T-helper 2 cell treated with Interferon-gamma antibody and Interleukin-4, amounts not matched to agents 100 ng/mL and 5 ng/mL, for 36 hours (primary cell): ENCODE results near the gene ADAMTS15. TPM values are rescaled to one million over a fixed set of nuclear protein-coding genes. Genes with fewer than 3 reads are reported as not detected.

Source experiments
- intact Hi-C: fragments of 100-400 bp; cut with micrococcal nuclease; formaldehyde crosslinking; loops from one replicate; pipeline ENCODE4 v1.15.1; 2023
- total RNA-seq: library from RNA; stranded (reverse); gene quantifications from 2 replicates; pipeline ENCODE4 v1.2.3, GENCODE V29; 2022

The ADAMTS15 gene
- total RNA-seq, 1 donor from 2014 or later = 0.02 TPM

DNA sequence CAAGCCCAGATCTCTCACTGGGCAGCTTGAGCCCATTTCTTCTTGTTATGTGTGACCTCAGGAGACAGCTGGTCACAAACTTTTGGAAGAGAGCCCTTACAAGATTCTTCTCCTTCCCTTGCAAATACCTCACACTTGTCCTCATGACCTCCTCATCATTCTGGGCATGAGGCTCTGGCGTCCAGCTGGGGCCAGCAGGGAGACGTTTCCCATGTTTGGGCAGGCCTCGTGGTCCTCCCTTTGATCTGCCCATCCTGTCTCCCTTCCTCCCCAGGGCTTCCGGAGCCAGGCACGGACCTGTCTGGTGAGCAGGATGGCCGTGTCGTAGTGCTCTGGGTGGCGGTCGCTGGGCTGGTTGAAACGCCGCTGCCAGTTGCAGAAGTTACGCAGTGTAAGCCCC, 29.7 kb upstream of the ADAMTS15 start:
- intact Hi-C loops = no loop called here

DNA sequence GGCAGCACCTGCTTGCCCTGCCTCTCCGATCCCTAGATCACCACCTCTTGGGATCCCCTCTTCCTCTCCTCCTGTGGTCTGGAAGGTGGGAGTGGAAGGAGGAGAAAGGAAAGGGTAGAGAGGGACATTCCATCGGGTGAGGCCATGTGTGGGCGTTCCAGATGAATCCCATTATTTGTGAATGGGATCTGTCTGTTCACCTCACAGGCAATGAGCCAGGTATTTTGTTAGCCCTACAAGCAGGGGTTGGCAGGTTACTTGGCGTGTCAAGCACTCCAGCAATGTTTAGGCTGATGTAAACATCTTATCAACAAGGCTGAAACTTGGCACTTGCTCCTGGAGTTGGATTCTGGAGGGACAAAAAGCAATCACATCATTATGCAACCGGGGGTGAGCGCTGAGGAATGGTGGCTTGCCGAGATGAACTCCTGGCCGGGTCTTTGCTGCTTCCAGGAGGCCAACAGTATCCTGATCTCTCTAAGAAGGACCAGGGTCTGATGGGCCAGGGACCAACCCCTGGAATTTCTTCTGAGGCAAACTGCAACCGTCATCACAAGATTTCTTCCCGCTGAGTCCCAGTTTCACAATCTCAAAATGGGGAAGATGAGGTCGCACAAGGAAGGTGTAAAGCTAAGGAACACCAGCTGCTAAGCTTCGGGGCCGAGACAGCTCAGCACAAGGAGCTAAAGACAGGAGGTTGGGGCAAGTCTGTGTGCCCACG, 27.8 kb upstream of the ADAMTS15 start:
- intact Hi-C loops = no loop called here

DNA sequence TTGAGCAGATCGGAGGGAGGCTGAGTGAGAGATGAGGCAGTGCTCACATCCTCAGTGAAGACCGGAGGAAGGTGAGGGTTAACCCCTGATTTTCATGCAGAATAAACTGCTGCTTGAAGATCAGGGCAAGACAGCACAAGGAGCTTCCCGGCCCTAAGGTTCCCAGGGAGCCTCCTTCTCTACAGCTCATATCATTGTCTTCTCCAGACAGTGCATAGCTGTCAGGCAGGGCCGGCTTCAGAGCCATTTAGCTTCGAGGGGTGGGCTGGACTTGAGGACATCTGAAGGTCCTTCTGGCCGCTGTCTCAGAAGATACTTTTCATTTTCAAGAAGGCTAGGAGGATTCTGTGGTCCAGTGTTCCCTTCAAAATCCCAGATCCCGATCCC, 27.3 kb upstream of the ADAMTS15 start:
- intact Hi-C loops = no loop called here

DNA sequence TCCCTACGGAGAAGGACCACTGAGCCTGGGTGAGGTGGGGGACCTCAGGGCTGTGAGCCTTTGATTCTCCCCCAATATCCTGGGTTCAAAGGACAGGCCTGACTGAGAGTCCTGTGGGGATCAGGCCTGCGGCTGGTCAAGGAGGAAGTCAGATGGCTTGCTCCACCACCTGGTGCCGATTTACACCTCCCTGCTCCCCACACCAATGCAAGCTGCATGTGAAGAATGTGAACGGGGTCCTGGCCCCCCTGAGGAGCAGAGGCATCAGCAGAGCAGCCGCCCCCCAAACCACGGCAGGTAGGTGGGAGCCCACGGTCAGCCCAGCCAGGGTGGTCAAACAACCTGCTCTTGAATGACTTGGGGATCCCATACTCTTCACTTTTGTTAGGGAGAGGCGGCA, 26.7 kb upstream of the ADAMTS15 start:
- intact Hi-C loops = no loop called here

DNA sequence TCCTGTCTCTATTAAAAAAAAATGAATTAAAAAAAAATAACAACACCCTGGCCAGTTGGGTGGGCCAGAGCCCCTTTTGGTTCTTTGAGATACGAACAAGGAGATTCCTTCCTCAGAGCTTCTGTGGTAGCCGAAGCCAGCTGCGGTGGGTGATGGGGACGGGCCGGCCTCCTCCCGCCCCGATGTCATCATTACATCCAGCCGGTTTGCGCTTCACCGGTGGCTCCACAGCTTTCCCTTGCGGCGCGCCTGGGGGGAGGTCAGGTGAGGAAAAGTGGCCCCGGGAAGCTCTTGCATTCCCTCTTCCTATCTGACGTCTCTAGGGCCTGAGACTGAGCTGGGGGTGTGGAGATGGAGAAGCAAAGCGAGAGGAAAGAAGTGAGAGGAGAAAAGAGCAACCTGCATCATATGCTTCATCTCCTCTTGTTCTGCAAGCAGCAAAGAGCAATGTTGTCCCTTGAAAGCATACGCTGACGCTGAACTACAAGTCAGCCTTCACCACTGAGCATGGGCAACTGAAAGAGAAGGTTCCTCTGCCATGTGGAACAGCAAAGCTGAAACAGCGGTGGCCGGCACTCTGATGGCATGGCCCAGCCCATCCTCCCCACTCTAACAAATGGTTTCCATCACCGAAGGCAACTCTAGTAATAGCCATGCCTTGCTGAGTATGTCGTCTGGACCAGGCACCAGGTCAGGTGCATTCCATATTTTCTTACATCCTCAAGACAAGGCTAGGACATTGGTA, 26.0 kb upstream of the ADAMTS15 start:
- intact Hi-C loops = no loop called here

DNA sequence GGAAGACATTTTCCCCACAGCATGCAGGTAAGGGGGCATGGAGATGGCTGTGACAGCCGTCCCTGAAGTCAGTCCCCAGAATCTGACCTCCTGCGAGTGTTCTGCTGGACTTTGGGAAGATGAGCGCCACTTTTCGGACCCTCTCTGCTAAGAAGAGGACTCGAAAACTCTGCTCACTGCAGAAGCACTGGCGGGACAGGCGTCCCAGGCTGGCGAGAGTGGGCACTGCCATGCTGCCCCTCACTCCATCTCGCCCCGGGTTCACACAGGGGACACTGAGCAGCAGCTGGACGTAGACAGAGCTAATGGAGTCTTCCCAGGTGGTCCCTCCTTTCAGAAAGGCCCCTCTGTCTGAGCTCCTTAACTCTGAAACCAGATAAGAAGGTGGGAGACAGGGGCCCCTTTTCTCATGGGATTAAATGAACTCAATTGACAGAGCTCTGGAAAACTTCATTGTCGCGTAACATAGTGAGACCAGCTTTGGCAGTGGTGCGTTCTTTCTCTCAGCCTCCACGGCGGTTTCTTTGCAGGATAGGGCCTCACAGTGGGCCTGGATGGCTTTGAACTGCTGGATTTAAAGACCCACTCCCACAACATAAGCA, 24.8 kb upstream of the ADAMTS15 start:
- intact Hi-C loops = no loop called here

DNA sequence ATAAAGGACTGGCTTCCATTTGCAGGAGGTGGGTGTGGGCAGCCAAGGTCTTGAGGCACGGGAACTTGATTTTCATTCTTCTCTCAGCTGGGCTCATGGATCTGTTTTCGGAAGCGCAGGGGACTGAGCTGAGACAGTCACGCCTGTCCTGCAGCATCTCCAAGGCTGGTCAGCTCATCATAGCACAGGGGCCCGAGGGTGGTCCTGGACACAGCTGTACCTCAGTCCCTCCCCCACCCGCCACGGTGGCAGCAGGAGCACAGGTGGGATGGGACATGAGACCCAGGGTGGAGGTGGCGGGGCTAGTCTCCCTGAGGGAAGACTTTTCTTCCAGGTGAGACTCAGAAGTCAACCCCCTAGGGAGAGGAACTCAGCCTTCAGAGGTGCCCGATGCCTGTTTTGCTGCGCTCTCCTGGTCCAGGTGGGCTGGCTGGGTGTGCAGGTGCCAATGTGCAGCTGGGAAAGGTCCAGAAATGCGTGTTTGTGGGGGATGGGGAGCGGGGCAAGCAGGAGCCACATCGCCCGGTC, 23.8 kb upstream of the ADAMTS15 start:
- intact Hi-C loops = no loop called here

DNA sequence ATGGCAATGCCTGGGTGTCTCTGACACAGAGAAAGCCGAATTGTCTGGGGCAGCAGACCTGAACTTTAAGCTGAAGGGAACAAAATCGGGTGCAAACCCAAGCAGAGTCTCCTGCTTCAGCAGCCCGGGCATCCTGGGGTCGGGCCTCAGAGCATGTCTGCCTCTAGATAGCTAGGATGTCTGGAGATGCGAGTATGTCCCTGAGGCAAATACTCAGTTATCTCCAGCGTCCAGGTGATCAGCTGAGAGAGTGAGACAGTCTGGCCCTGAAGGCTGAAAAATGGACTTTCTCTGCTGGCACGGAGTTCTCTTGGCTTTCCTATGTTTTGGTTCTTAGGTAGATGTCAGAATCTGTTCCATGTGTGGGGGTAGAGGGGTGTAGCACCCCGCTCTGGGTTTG, 23.3 kb upstream of the ADAMTS15 start:
- intact Hi-C loops = no loop called here

DNA sequence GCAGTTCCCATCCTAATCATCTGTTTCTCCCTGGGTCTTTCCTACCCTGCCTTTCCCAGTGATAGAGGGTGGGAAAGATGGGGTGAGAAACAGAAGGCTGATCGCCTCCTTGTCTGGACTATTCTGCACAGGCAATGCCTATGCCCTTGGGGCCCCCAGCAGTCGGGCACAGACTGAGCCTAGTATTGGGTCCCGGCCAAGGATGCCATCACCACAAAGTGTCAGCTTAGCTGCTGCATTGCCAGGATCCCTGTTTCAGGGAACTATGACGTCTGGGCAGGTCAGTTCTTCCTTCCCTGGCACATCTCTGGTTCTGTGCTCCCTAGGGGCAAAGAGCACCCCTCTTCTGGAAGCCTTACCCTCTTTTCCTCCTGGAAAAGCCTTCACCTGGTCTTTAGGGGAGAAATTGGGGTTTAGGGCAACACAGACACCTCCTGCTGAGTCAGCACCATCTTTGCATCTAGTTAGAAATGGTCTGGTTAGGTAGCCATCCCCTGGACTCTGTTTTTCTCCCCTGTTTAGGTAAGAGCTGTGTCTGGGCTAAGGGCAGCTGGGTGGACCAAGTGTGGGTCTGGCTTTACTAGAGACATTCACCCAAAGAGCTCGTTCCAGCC, 22.1 kb upstream of the ADAMTS15 start:
- intact Hi-C loops = no loop called here

DNA sequence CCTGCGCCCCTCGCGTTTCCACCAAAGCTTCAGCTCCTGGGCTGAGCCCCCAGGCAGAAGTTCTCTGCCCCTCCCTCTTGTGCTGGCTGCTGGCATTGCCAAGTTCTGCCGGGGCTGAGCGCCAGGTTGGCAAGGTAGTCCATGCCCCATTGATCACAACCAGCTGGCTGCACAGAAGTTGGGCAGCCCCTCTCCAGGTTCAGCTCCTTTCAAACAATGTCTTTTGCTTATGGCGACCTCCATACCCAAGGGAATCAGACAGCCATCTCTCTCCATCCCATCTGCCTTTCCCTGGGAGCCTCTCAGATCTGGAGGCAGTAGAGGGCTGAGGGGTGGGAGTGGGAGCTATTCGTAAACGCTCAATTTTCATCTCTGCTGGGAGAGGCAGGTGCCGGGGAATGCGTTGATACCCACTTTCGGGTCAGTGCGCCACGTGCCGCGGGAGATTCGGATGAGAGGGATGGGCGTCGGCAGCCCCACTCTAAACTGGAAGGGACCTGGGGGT, 21.6 kb upstream of the ADAMTS15 start:
- intact Hi-C loops = no loop called here

DNA sequence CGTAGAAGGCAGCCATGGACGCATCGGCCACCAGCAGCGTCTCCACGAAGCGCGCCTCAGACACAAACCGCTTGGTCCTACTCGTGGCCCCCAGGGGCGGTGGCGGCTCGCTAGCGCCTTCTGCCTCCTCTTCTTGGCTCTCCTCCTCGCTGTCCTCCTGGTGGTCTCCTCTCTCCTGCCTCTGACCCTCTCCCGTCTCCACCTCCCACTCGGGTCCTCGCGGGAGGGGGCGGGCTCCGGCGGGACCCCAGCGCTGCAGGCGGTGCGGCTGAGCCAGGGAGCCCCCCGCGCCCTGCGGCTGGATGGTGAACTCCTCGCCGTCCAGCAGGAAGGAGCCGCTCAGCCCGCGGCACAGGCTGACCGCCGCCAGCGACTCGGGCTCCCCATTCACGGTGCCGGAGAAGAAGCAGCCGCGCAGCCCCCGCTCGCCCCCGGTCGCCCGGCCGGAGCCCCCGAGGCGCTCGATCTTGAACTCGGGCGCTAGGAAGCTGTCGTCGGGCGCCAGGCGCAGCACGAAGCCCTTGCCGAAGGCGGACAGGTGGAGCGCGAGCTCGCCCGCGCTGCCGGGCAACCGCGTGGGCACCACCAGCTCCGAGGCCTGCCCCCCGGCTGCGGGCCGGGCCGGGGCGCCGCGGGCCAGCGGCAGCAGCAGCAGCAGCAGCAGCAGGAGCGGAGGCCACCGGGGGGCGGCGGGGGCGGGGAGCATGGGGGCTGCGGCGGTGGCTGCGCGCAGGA, 20.7 kb upstream of the ADAMTS15 start:
- intact Hi-C loops = no loop called here

DNA sequence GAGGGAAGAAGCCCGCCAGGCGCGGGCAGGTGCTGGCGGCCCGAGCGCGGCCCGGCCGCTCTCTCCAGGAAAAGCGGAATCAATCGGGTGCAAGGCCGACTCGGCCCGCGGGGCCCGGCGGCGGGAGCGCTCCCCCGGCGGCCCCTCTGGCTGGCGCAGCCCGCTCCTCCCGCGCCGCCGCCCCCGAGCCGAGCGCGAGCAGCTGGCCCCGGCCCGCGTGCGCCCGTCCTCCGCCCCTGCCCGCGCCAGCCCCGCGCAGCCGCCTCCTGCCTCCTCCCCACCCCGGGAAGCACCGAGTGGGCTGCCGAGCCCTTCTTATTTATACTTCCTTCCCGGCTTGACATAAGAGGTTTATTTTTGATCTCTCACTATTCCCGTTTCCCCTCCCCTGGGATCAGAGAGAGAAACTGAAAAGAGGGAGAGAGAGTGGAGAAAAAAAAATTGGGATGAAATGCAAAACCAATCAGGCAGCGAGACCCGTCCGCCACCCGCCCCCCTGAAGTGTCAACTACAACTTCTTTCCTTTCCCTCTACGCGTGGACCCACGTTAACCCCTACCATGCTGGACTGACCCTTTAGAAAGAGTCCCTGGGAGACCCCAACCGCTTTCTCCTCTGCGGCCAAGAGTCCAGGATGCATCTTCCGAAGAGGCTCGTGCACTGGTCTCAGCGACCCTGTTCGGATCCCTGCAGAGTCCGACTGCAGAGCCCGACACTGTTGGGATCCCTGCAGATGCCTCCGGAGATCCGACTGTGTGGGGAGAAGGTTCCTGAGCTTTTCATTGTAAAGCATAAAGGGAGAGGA, 19.9 kb upstream of the ADAMTS15 start, which contains the start of gene ADAMTS8:
Gene ADAMTS8, minus strand, starts transcription at position 294 of the 804 bp plus-strand sequence. CDS start 323 bp downstream, outside the sequence.
- intact Hi-C loops = no loop called here

DNA sequence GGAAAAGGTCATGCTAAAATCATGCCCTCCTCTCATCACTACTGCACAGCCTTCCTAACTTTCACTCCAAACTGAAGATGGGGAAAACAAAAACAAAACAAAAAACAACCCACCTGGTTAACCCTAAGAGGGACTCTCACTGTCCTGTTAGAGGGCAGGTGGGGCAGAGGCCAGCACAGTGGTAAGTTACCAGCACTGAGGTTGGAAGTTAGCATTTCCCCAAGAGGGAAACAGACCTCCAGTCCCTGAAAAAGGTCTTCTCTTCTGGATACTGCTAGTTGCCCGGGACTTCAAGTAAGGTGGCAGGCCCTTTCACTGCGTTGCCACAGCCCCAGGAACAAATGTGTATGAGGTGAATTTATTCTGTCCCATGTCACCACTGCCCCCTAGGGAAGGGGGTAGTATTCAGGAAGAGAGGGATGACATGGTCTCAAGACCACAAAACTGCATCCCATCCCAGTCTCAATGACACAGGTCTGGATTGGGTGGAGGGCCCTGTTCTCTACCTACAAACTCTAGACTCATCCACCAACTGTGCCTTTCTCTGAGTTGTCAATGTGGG, 19.2 kb upstream of the ADAMTS15 start:
- intact Hi-C loops = no loop called here

DNA sequence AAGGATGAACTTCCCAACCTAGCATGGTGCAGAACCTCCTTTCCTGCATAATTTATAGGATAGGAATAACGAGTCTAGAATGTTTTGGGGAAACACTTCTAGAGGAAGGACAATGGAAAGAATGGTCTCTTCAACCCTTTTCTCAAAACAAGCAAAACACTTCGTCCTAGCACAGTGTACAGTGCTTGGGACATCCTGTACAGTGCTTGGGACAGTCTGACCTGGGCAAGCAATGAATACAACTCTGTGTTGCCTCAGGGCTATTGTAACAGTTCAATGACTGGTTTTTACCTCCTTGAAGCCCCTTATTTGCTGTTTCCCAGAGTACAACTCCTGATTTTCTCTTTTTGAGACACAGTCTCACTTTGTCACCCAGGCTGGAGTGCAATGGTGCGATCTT, 18.5 kb upstream of the ADAMTS15 start:
- intact Hi-C loops = loop anchor here (5.0 kb wide), 1 partner anchor 487 kb away; the partner anchor contains the start of gene SNX19

DNA sequence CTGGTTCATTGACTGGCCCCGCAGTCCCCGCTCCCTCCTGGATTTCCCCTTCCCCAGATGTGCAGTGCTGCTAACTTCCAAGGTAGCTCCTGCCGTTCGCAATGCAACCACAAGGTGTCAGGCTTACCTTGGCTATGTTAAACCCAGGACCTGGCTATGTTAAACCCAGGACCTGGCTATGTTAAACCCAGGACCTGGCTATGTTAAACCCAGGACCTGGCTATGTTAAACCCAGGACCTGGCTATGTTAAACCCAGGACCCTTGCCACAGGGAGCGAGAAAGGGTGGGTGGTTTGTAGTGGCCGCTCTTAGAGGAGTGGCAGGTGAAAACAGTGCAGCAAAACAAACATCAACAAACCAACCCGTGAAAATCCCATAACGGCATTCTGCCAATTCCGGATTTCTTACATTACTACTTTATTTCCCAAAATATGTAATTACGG, 17.1 kb upstream of the ADAMTS15 start:
- intact Hi-C loops = loop anchor here (1.0 to 5.0 kb wide), 2 partner anchors 218 to 486 kb away; partner anchors contain the start of gene SNX19

DNA sequence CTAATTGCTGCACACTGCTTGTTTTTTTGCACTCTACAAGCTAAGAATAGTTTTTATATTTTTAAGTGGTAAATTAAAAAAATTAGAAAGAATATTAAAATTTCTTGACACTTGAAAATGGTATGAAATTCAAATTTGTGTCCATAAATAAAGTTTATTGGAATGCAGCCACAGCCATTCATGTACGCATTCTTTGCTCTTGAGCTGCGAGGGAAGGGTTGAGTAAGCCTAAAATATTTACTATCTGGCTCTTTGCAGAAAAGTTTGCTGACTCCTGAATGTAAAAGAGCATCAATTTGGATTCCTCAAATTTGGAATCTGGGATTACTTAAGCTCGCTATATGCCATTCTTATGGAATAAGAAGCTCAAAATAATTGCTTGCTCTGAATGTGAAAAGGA, 16.6 kb upstream of the ADAMTS15 start:
- intact Hi-C loops = loop anchor here (1.0 to 5.0 kb wide), 2 partner anchors 218 to 486 kb away; partner anchors contain the start of gene SNX19

DNA sequence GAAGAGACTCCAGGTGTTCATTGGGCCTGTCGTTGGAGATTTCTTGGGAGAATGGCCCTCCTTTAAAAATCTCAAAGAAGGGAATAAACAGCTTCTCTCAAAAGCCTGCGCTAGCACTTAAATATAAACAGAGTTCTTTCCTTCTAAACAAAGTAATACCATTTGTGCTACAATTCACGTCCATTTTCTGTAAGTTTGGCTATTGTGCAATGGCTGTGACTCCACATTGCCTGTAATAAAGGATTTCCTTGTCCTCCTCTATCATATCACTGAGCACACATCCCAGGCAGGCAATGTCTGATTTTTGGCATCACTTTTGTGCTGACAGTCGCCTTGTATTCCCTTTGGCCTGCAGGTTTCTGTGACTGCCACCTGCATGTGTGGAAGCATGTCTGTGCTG, 15.1 kb upstream of the ADAMTS15 start:
- intact Hi-C loops = loop anchor here (5.0 kb wide), 1 partner anchor 484 kb away; the partner anchor contains the start of gene SNX19

DNA sequence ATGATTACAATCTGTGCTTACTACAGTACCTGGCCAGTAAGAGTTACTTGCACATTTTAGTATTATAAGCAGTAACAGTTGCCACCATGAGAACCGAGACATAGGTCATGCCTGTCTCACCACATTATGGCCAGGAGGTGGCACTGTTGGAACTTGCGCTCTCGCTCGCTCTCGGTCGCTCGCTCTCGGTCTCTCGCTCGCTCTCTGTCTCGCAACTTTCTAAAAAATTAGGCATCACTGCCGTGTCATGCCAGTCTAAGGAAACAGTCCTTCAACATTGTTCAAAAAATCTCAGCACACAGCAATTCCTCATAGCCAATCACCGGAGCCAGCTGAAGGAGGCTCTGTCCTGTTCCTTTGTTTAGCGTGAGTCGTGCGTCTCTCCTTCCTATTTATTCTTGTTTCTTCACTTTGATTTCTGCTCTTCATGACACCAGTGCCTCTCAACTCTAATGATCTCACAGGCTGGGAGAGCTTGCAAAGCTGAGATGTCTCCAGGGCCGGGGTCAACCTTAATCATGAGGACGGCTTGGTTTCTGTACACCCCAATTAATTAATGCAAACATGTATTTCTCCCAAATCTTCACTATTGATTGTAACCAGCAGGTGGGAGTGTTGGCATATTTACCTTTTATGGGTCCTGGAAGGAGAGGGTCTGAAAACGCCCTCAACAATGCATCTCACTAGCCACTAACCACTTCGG, 13.8 kb upstream of the ADAMTS15 start:
- intact Hi-C loops = loop anchor here (1.0 to 5.0 kb wide), 3 partner anchors 428 to 483 kb away; partner anchors contain the start of gene SNX19
